B cell (primary cell): ENCODE measurements around the gene THAP11. TPM values are rescaled to one million over a fixed set of nuclear protein-coding genes. Genes with fewer than 3 reads are reported as not detected.

Experiments used
- ATAC-seq: fragments of 200-7000 bp; cut with Tn5 transposase; one replicate; pipeline ENCODE4 v1.10.0; 2021; ENCODE audit warnings: low read depth, mild to moderate bottlenecking, moderate number of reproducible peaks, moderate library complexity
- CTCF ChIA-PET: fragments of 350-600 bp; sonication (Branson Sonifier 250); formaldehyde crosslinking; loops from one replicate; lab custom pipeline; 2021; ENCODE audit warnings: antibody characterized with exemption, inconsistent platforms; lab: Charles Lee
- POLR2A ChIA-PET: fragments of 350-600 bp; sonication (Branson Sonifier 250); formaldehyde crosslinking; loops from one replicate; lab custom pipeline; 2021; ENCODE audit warnings: antibody characterized with exemption; lab: Charles Lee
- DNase-seq: peaks from one replicate; pipeline ENCODE4 v3.0.0; 2013
- H2AFZ ChIP-seq: 2 replicates; pipeline ENCODE4 v1.6.1; 2012; ENCODE audit warnings: mild to moderate bottlenecking, low read depth, low read length; ENCODE audit not compliant: insufficient read depth, poor library complexity, severe bottlenecking
- H3K27ac ChIP-seq, 2 donors: 1 replicate in 1 of 2; 2 replicates in 1 of 2; pipeline ENCODE4 v1.5.1; 2012 to 2013; ENCODE audit warnings: low read length in 2 of 2, mild to moderate bottlenecking in 2 of 2, moderate library complexity in 1 of 2
- H3K27me3 ChIP-seq, 4 experiments: fragments of 200-600 bp in 1 of 4; sonication (generic) in 1 of 4; replicated peaks in 1 of 4; 1 replicate in 2 of 4; 2 replicates in 2 of 4; pipeline versions ENCODE4 v1.6.1 to v1.7.0; 2013 to 2016; ENCODE audit warnings: low read length in 3 of 4, mild to moderate bottlenecking in 2 of 4, mixed read lengths in 1 of 4, moderate library complexity in 1 of 4; ENCODE audit not compliant: insufficient read depth in 4 of 4, control insufficient read depth in 3 of 4; ENCODE audit errors: control extremely low read depth in 1 of 4
- H3K36me3 ChIP-seq, 2 experiments: replicated peaks in 1 of 2; 1 replicate in 1 of 2; 2 replicates in 1 of 2; pipeline versions ENCODE4 v1.6.1 to v1.7.1; 2013; ENCODE audit warnings: low read length in 1 of 2; ENCODE audit not compliant: insufficient read depth in 2 of 2, control insufficient read depth in 1 of 2; ENCODE audit errors: control extremely low read depth in 1 of 2, extremely low read depth in 1 of 2
- H3K4me1 ChIP-seq, 2 donors: fragments of 200-600 bp in 1 of 2; sonication (generic) in 1 of 2; 1 replicate in 1 of 2; 2 replicates in 1 of 2; pipeline versions ENCODE4 v1.5.1 to v1.6.1; 2013 to 2017; ENCODE audit warnings: low read length in 2 of 2; ENCODE audit not compliant: control insufficient read depth in 2 of 2, insufficient read depth in 2 of 2
- H3K4me2 ChIP-seq: replicated peaks from 2 replicates; pipeline ENCODE3; 2012; ENCODE audit warnings: mild to moderate bottlenecking, low read depth, low read length; ENCODE audit not compliant: poor library complexity, severe bottlenecking
- H3K4me3 ChIP-seq, 5 experiments: fragments of 200-600 bp in 1 of 5; sonication (generic) in 1 of 5; 1 replicate in 3 of 5; 2 replicates in 2 of 5; pipeline versions ENCODE4 v1.5.1 to v1.7.0; 2011 to 2016; ENCODE audit warnings: low read length in 4 of 5, mild to moderate bottlenecking in 4 of 5, low read depth in 2 of 5, control low read depth in 1 of 5, moderate library complexity in 1 of 5; ENCODE audit not compliant: insufficient read depth in 1 of 5; ENCODE audit errors: control extremely low read depth in 1 of 5, extremely low read depth in 1 of 5
- H3K79me2 ChIP-seq: fragments of 200-600 bp; sonication (generic); one replicate; pipeline ENCODE4 v1.6.0; 2016; ENCODE audit warnings: low read length; ENCODE audit not compliant: control insufficient read depth, insufficient read depth
- H3K9ac ChIP-seq: fragments of 200-600 bp; sonication (generic); 2 replicates; pipeline ENCODE4 v1.6.1; 2017; ENCODE audit warnings: mild to moderate bottlenecking, low read length, moderate library complexity
- H3K9me3 ChIP-seq, 3 donors: one replicate each; pipeline versions ENCODE4 v1.6.1 to v1.7.1; 2013; ENCODE audit warnings: low read length in 2 of 3; ENCODE audit not compliant: control insufficient read depth in 2 of 3, insufficient read depth in 1 of 3; ENCODE audit errors: control extremely low read depth in 1 of 3
- H4K20me1 ChIP-seq: 2 replicates; pipeline ENCODE4 v1.6.0; 2012; ENCODE audit warnings: mild to moderate bottlenecking, low read length; ENCODE audit not compliant: insufficient read depth, control insufficient read depth, poor library complexity, severe bottlenecking
- H3K27ac Mint-ChIP-seq: one replicate; pipeline ENCODE4 v1.8.0; 2021; ENCODE audit warnings: mixed read lengths
- H3K27me3 Mint-ChIP-seq: one replicate; pipeline ENCODE4 v1.8.0; 2021; ENCODE audit warnings: mixed read lengths
- H3K4me1 Mint-ChIP-seq: one replicate; pipeline ENCODE4 v1.8.0; 2021; ENCODE audit warnings: mixed read lengths
- H3K4me3 Mint-ChIP-seq: one replicate; pipeline ENCODE4 v1.8.0; 2021; ENCODE audit warnings: mixed read lengths
- H3K9me3 Mint-ChIP-seq: one replicate; pipeline ENCODE4 v1.8.0; 2022; ENCODE audit warnings: mixed read lengths; ENCODE audit not compliant: insufficient read depth
- EZH2 ChIP-seq: IDR thresholded peaks from 2 replicates; pipeline ENCODE4 v1.6.1; 2012; ENCODE audit warnings: borderline replicate concordance, low read depth, mild to moderate bottlenecking, moderate library complexity, low read length; ENCODE audit not compliant: insufficient read depth, poor library complexity, severe bottlenecking
- WGBS: methylation state at CpG from one replicate; pipeline ENCODE4 v1.1.5; 2013; ENCODE audit warnings: missing lambda C conversion rate; ENCODE audit not compliant: insufficient coverage; 5-methylcytosine and 5-hydroxymethylcytosine counted together
- intact Hi-C: fragments of 100-400 bp; cut with micrococcal nuclease; formaldehyde crosslinking; loops from one replicate; pipeline ENCODE4 v1.10.0; 2022
- polyA plus RNA-seq: library from polyadenylated mRNA; depleted of rRNA; stranded (reverse); fragments of >200 nt; gene quantifications from 2 replicates; pipeline ENCODE4 v1.2.3, GENCODE V29; 2012
- total RNA-seq, 2 donors: library from RNA; stranded (reverse); fragments of 120-200 nt in 1 of 2; gene quantifications; 1 replicate in 1 of 2; 2 replicates in 1 of 2; pipeline versions ENCODE4 v1.2.3 to v1.2.4, GENCODE V29; 2013 to 2022
- TF ChIP-seq, protein P1 (sequence below): fragments of 200-600 bp; IDR thresholded peaks from one replicate; pipeline ENCODE4 v1.8.0; 2022; ENCODE audit warnings: antibody characterized with exemption, mild to moderate bottlenecking

Gene THAP11
- total and polyA plus RNA-seq, 2 donors (not counting 1 experiment from before 2014, with no cell fraction given) = 24.4 to 42.7 TPM

DNA sequence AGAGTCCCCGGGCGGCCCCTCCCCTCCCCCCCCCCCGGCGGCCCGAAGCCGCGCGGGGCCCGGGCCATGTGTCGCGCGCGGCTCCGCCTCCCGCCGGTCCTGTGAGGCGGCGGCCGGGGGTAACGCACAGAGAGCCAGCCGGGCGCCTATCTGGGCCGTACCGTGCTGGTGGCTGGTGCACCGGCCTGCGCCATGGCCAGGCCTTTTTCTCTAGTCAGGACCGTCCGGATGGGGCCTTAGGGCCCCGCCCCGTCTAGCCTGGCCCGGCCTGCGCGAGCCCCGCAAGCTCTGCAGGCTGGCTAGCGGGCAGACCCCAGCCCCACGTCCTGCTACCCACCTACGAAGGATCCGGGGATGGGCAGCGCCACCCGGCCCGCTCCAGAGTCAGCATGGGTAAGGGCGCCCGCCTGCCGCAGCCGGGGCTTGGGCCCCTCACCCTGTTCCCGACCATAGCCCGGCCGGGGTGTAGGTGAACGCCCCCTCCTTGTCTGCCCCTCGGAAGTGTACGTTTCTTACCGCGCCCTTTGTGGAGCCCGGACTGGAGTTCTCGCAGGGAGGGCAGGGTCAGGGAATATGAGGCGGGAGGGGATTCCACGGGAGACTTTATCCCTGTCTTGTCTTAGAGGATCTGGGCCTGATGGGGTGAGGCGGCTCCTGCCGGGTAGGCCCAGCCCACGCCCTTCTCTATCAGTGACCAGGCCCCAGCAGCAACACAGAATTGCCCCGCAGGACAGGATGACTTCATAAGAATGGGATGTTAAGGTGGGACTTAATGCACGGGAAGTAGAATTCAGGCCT, 5.1 kb downstream of the THAP11 start, which contains the start of gene CENPT:
TSS of gene CENPT (minus strand) at position 630 of the 798 bp plus-strand sequence. CDS start 13,834 bp downstream, outside the sequence.
- intact Hi-C loops = loop anchor here (2.0 to 10.0 kb wide), 3 partner anchors 46 to 1092 kb away; partner anchors contain the start of genes DYNC1LI2, PSKH1 and TMEM208
- H2AFZ ChIP-seq = peak within 1 kb of the TSS; percentile 93
- H3K36me3 ChIP-seq = no peaks in the 10 kb centered on the region
- H3K4me2 ChIP-seq = peak within 1 kb of the TSS; percentile 97
- peak within 1 kb of the TSS; percentile 64 to 92 (median 85) for H3K4me3 ChIP-seq
- WGBS = under 1% methylated on average over 58 of the region's 62 CpGs
- ChIA-PET POLR2A (interaction anchor here (2.0 kb wide), 1 partner anchor 41 kb away, joined by 11 read pairs; the partner anchor contains the start of genes RANBP10 and TSNAXIP1), CTCF (interaction anchor here (1.4 to 3.5 kb wide), 3 partner anchors 31 to 175 kb away, joined by 7 to 12 read pairs (median 8); no protein-coding TSS in a partner anchor)
- H3K27ac ChIP-seq = peak within 1 kb of the TSS; percentile 54 to 81
- Mint-ChIP-seq H3K27me3 (no peaks in the 10 kb centered on the region), H3K4me3 (peak within 1 kb of the TSS; percentile 92), H3K27ac (peak within 1 kb of the TSS; percentile 91), H3K9me3 (no peaks in the 10 kb centered on the region), H3K4me1 (peaks cover 46% of the 10 kb centered on the region)
- peak within 1 kb of the TSS; percentile 85 for H3K9ac ChIP-seq
- H3K27me3 ChIP-seq = no peaks in the 10 kb centered on the region
- H3K4me1 ChIP-seq = peaks cover 35 to 49% of the 10 kb centered on the region in 2 donors
- TF ChIP-seq, protein P1, sequence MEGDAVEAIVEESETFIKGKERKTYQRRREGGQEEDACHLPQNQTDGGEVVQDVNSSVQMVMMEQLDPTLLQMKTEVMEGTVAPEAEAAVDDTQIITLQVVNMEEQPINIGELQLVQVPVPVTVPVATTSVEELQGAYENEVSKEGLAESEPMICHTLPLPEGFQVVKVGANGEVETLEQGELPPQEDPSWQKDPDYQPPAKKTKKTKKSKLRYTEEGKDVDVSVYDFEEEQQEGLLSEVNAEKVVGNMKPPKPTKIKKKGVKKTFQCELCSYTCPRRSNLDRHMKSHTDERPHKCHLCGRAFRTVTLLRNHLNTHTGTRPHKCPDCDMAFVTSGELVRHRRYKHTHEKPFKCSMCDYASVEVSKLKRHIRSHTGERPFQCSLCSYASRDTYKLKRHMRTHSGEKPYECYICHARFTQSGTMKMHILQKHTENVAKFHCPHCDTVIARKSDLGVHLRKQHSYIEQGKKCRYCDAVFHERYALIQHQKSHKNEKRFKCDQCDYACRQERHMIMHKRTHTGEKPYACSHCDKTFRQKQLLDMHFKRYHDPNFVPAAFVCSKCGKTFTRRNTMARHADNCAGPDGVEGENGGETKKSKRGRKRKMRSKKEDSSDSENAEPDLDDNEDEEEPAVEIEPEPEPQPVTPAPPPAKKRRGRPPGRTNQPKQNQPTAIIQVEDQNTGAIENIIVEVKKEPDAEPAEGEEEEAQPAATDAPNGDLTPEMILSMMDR = no peak
- no peak for TF ChIP-seq EZH2
- ATAC-seq (peak; percentile 38), DNase-seq (no peak)
- peaks cover 0 to 5% (median 0%) of the 10 kb centered on the region in 3 donors for H3K9me3 ChIP-seq
- H3K79me2 ChIP-seq = peaks cover 74% of the 10 kb centered on the region
- peaks cover 41% of the 10 kb centered on the region for H4K20me1 ChIP-seq
